IMR-90 (cell line): ENCODE data around the gene AUNIP. TPM values are rescaled to one million over a fixed set of nuclear protein-coding genes. Genes with fewer than 3 reads are reported as not detected.
A peak's percentile ranks its signal among the peaks of the same experiment; 100 is the strongest.

Source experiments
- ATAC-seq: fragments of 200-7000 bp; cut with Tn5 transposase; 2 replicates; pipeline ENCODE4 v1.9.1; 2020; ENCODE audit warnings: low read depth, mild to moderate bottlenecking, moderate library complexity
- BruUV-seq: library from RNA; stranded (reverse); fragments of 400-500 nt; replicated peaks from 2 replicates; lab custom pipeline; 2021; lab: Mats Ljungman, UMichigan
- CTCF ChIA-PET: fragments of 300-600 bp; formaldehyde crosslinking; extraction: SDS; loops from one replicate; lab custom pipeline; 2021; ENCODE audit warnings: antibody characterized with exemption; lab: Yijun Ruan, JAX
- POLR2A ChIA-PET: fragments of 300-600 bp; sonication (Branson Sonifier 250); formaldehyde crosslinking; loops from one replicate; lab custom pipeline; 2022; ENCODE audit warnings: antibody characterized with exemption; ENCODE audit not compliant: unreplicated experiment; lab: Charles Lee
- DNase-seq: peaks from one replicate; pipeline ENCODE4 v3.0.0; 2013
- H2AFZ ChIP-seq: replicated peaks from 2 replicates; pipeline ENCODE3; 2013; ENCODE audit warnings: low read length, mild to moderate bottlenecking; ENCODE audit not compliant: poor library complexity
- H2AK5ac ChIP-seq: 2 replicates; pipeline ENCODE4 v1.6.1; 2013; ENCODE audit warnings: low read depth, low read length, inconsistent platforms
- H2AK9ac ChIP-seq: replicated peaks from 2 replicates; pipeline ENCODE3; 2013; ENCODE audit warnings: mild to moderate bottlenecking, low read depth, low read length, moderate library complexity; ENCODE audit not compliant: poor library complexity
- H2BK120ac ChIP-seq: 2 replicates; pipeline ENCODE4 v1.6.1; 2013; ENCODE audit warnings: low read depth, low read length, inconsistent platforms
- H2BK15ac ChIP-seq: 3 replicates; pipeline ENCODE4 v1.6.1; 2013; ENCODE audit warnings: low read depth, low read length, inconsistent platforms
- H2BK20ac ChIP-seq: 2 replicates; pipeline ENCODE4 v1.6.1; 2013; ENCODE audit warnings: low read depth, mild to moderate bottlenecking, inconsistent platforms, low read length, moderate library complexity
- H2BK5ac ChIP-seq: 2 replicates; pipeline ENCODE4 v1.6.1; 2013; ENCODE audit warnings: mild to moderate bottlenecking, low read depth, low read length, inconsistent platforms; ENCODE audit not compliant: poor library complexity, severe bottlenecking
- H3K14ac ChIP-seq: replicated peaks from 2 replicates; pipeline ENCODE4 v1.6.1; 2013; ENCODE audit warnings: low read depth, low read length, inconsistent platforms
- H3K18ac ChIP-seq: 2 replicates; pipeline ENCODE4 v1.6.1; 2013; ENCODE audit warnings: low read depth, low read length, control low read depth
- H3K23ac ChIP-seq: 2 replicates; pipeline ENCODE4 v1.6.1; 2013; ENCODE audit warnings: low read depth, low read length, inconsistent platforms
- H3K27ac ChIP-seq: 2 replicates; pipeline ENCODE4 v1.5.1; 2013; ENCODE audit warnings: mild to moderate bottlenecking, control low read depth, low read length; ENCODE audit not compliant: insufficient read depth
- H3K27me3 ChIP-seq: 2 replicates; pipeline ENCODE4 v1.6.1; 2013; ENCODE audit warnings: low read length; ENCODE audit not compliant: control insufficient read depth, insufficient read depth
- H3K36me3 ChIP-seq: 2 replicates; pipeline ENCODE4 v1.6.1; 2013; ENCODE audit warnings: low read length, mixed read lengths; ENCODE audit not compliant: control insufficient read depth, insufficient read depth
- H3K4ac ChIP-seq: 2 replicates; pipeline ENCODE4 v1.6.1; 2013; ENCODE audit warnings: low read depth, low read length, inconsistent platforms
- H3K4me1 ChIP-seq: 2 replicates; pipeline ENCODE4 v1.6.1; 2013; ENCODE audit warnings: low read length, mixed read lengths; ENCODE audit not compliant: control insufficient read depth, insufficient read depth
- H3K4me2 ChIP-seq: 2 replicates; pipeline ENCODE4 v1.6.1; 2013; ENCODE audit warnings: low read depth, mild to moderate bottlenecking, control low read depth, low read length, moderate library complexity
- H3K4me3 ChIP-seq: 2 replicates; pipeline ENCODE4 v1.5.1; 2013; ENCODE audit warnings: low read depth, mild to moderate bottlenecking, control low read depth, low read length, moderate library complexity; ENCODE audit not compliant: insufficient read depth
- H3K56ac ChIP-seq: 2 replicates; pipeline ENCODE4 v1.6.1; 2013; ENCODE audit warnings: low read length, inconsistent platforms; ENCODE audit not compliant: insufficient read depth; ENCODE audit errors: extremely low read depth
- H3K79me1 ChIP-seq, 2 experiments: 2 replicates each; pipeline ENCODE4 v1.6.1; 2013; ENCODE audit warnings: low read length in 2 of 2, inconsistent platforms in 1 of 2, low read depth in 1 of 2
- H3K9ac ChIP-seq: 2 replicates; pipeline ENCODE4 v1.6.1; 2013; ENCODE audit warnings: low read depth, low read length, control low read depth
- H3K9me1 ChIP-seq: 2 replicates; pipeline ENCODE4 v1.6.1; 2013; ENCODE audit warnings: low read length, inconsistent platforms; ENCODE audit not compliant: insufficient read depth
- H3K9me3 ChIP-seq: 2 replicates; pipeline ENCODE4 v1.6.1; 2013; ENCODE audit warnings: low read length; ENCODE audit not compliant: control insufficient read depth, insufficient read depth
- H4K20me1 ChIP-seq: 2 replicates; pipeline ENCODE4 v1.6.1; 2013; ENCODE audit warnings: low read length, inconsistent platforms; ENCODE audit not compliant: insufficient read depth
- H4K5ac ChIP-seq: 2 replicates; pipeline ENCODE4 v1.6.1; 2013; ENCODE audit warnings: mild to moderate bottlenecking, low read depth, low read length, control low read depth
- H4K8ac ChIP-seq, 2 experiments: 2 replicates each; pipeline ENCODE4 v1.6.1; 2013; ENCODE audit warnings: low read depth in 2 of 2, low read length in 2 of 2, control low read depth in 1 of 2, inconsistent platforms in 1 of 2
- H4K91ac ChIP-seq: 2 replicates; pipeline ENCODE4 v1.6.1; 2013; ENCODE audit warnings: low read depth, low read length, inconsistent platforms; ENCODE audit not compliant: insufficient read depth
- CHD1 ChIP-seq: IDR thresholded peaks from 2 replicates; pipeline ENCODE4 v1.6.1; 2012; ENCODE audit warnings: low read depth, low read length, improper control_type of control experiment
- FOS ChIP-seq: fragments of 150-350 bp; IDR thresholded peaks from 2 replicates; pipeline ENCODE4 v1.6.1; 2016; ENCODE audit warnings: low read depth, low read length
- MAZ ChIP-seq: IDR thresholded peaks from 2 replicates; pipeline ENCODE4 v1.6.1; 2012; ENCODE audit warnings: low read depth, mild to moderate bottlenecking, low read length, improper control_type of control experiment, moderate library complexity, borderline replicate concordance
- RCOR1 ChIP-seq: IDR thresholded peaks from 2 replicates; pipeline ENCODE4 v1.6.1; 2012; ENCODE audit warnings: mild to moderate bottlenecking, low read length, improper control_type of control experiment; ENCODE audit not compliant: insufficient replicate concordance
- RFX5 ChIP-seq: IDR thresholded peaks from 2 replicates; pipeline ENCODE4 v1.8.0; 2012; ENCODE audit warnings: low read depth, mild to moderate bottlenecking, low read length, moderate library complexity
- WGBS, 2 experiments: methylation state at CpG; one replicate each; pipeline versions ENCODE4 v1.1.5 to v1.1.7; 2013; ENCODE audit warnings: missing lambda C conversion rate in 2 of 2; ENCODE audit not compliant: insufficient read length in 1 of 2; ENCODE audit errors: extremely low coverage in 2 of 2; 5-methylcytosine and 5-hydroxymethylcytosine counted together
- dilution Hi-C: fragments of 300-500 bp; cut with HindIII; formaldehyde crosslinking; loops from one replicate; pipeline ENCODE4 v1.14.3; 2018; ENCODE audit warnings: low sequenced_read_pairs; ENCODE audit not compliant: unreplicated experiment
- in situ Hi-C: fragments of 300-500 bp; cut with MboI; formaldehyde crosslinking; loops from 3 replicates; pipeline ENCODE4 v1.14.3; 2019; ENCODE audit warnings: low sequenced_read_pairs, inconsistent platforms, mixed read lengths
- intact Hi-C: fragments of 100-400 bp; cut with micrococcal nuclease; formaldehyde crosslinking; loops from 2 replicates; pipeline ENCODE4 v1.10.0; 2022
- polyA plus RNA-seq, 3 experiments: library from polyadenylated mRNA; depleted of rRNA; stranded (reverse); fragments of >200 nt; gene quantifications; 2 replicates each; pipeline ENCODE4 v1.2.3, GENCODE V29; 2012; ENCODE audit warnings: low replicate concordance in 1 of 3
- total RNA-seq: library from RNA; depleted of rRNA; stranded (reverse); fragments of >200 nt; gene quantifications from 2 replicates; pipeline ENCODE4 v1.2.3, GENCODE V29; 2012

AUNIP gene
- total and polyA plus RNA-seq, 2 of the 4 experiments (the other 2 are of a cell fraction): 2.4 to 5.0 TPM

DNA sequence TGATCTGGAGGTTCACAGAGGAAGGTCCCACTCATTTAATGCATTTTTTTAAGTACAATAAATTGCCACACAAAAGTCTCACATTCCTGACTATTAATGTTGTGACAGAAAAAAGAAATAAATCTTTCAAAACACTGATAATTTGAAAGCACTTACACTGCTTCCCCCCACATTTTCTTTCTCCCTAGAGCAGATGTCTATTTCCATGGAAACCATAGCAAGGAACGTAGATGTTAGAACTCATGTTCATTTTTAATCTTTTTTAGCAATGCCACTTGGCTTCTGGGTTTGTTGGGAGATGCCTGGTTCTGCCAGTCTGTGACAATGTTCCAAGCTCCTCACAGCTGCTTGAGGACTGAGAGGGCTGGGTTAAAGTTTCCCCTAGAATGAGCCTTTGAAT, 48.9 kb upstream of the AUNIP start:
- intact Hi-C loops: no loop called here
- Histone ChIP-seq H3K56ac (no peak overlapping the region), H3K4me3 (no peak overlapping the region), H2BK20ac (no peak overlapping the region), H3K23ac (no peak overlapping the region), H4K8ac (no peak overlapping the region), H2AK5ac (0 out of 2 replicates have a peak overlapping the region, but pooled peaks have one; percentile 40), H3K27me3 (no peaks in the 10 kb centered on the region), H2AK9ac (no peak overlapping the region), H3K18ac (no peak overlapping the region), H3K9me1 (peaks cover 14% of the 10 kb centered on the region; the same call in 1 of the 2 replicates), H3K4ac (no peak overlapping the region; the same call in 1 of the 2 replicates), H3K27ac (no peak overlapping the region), H3K9me3 (no peaks in the 10 kb centered on the region), H3K4me2 (no peak overlapping the region), H3K36me3 (no peaks in the 10 kb centered on the region), H4K91ac (no peak overlapping the region), H3K4me1 (peaks cover 8% of the 10 kb centered on the region), H4K20me1 (peaks cover 6% of the 10 kb centered on the region; the same call in 1 of the 2 replicates), H4K5ac (no peak overlapping the region), H3K14ac (no peak overlapping the region), H3K9ac (no peak overlapping the region), H2AFZ (no peak overlapping the region), H2BK5ac (no peak overlapping the region), H3K79me1 (peaks cover 0 to 6% of the 10 kb centered on the region in 2 experiments; a peak in 2 of 4 replicates), H2BK120ac (no peak overlapping the region), H2BK15ac (no peak overlapping the region)
- no peak for TF ChIP-seq RCOR1
- no peak for TF ChIP-seq FOS
- TF ChIP-seq CHD1: no peak
- no peak for TF ChIP-seq MAZ
- TF ChIP-seq RFX5: no peak
- in situ Hi-C loops: no loop called here
- ATAC-seq: no peak
- dilution Hi-C loops: no loop called here
- ChIA-PET POLR2A (no interaction called here), CTCF (interaction anchor here (1.5 kb wide), 1 partner anchor 13 kb away, joined by 5 read pairs; no protein-coding TSS in a partner anchor)
- no peak for DNase-seq
- no TSS peak for BruUV-seq
- no CpG with 5 or more reads among the region's 1 CpG for WGBS, 2 experiments
